Esophagus squamous epithelium (tissue), 4 donors: ENCODE measurements around the gene KNCN.

Experiments used
- CTCF ChIP-seq, 6 experiments: fragments of 450-650 bp in 4 of 6; fragments of 200-600 bp in 2 of 6; sonication (generic) in 2 of 6; IDR thresholded peaks; one replicate each; pipeline ENCODE4 v1.5.1; 2016 to 2019; ENCODE audit warnings: antibody characterized with exemption in 6 of 6, mild to moderate bottlenecking in 4 of 6, moderate library complexity in 4 of 6
- POLR2A ChIP-seq, 4 donors: fragments of 450-650 bp; IDR thresholded peaks; one replicate each; pipeline ENCODE4 v1.6.1; 2017; ENCODE audit warnings: antibody characterized with exemption in 4 of 4, mild to moderate bottlenecking in 4 of 4, moderate library complexity in 3 of 4

- TF ChIP-seq POLR2A (IDR thresholded peaks at IDR 0.05) (no peak), CTCF (IDR thresholded peaks at IDR 0.05) (no peak)
Observed at GRCh38 chr1:46580140-46580903, 28.9 kb upstream of the KNCN start.
